ENCODE results near the gene RHOA.
"Not testable (repeated sequence)": the region's sequence is repeated elsewhere in the genome, so short reads cannot be mapped to it uniquely, and the experiment has no call there.

DNA sequence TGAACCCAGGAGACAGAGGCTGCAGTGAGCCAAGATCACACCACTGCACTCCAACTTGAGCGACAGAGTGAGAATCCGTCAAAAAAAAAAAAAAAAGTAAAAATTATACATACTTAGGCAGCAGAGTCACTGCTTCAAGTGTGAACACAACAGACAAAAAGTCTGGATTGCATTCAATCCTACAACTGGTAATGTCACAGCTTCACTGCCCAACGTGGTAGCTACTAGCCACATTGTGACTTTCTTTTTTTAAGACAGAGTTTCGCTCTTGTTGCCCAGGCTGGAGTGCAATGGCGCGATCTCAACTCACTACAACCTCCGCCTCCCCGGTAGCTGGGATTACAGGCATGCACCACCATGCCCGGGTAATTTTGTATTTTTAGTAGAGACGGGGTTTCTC lies 20.5 kb downstream of the RHOA start:
- TF ChIP-seq, protein P1, sequence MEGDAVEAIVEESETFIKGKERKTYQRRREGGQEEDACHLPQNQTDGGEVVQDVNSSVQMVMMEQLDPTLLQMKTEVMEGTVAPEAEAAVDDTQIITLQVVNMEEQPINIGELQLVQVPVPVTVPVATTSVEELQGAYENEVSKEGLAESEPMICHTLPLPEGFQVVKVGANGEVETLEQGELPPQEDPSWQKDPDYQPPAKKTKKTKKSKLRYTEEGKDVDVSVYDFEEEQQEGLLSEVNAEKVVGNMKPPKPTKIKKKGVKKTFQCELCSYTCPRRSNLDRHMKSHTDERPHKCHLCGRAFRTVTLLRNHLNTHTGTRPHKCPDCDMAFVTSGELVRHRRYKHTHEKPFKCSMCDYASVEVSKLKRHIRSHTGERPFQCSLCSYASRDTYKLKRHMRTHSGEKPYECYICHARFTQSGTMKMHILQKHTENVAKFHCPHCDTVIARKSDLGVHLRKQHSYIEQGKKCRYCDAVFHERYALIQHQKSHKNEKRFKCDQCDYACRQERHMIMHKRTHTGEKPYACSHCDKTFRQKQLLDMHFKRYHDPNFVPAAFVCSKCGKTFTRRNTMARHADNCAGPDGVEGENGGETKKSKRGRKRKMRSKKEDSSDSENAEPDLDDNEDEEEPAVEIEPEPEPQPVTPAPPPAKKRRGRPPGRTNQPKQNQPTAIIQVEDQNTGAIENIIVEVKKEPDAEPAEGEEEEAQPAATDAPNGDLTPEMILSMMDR (conservative IDR thresholded peaks at IDR 0.05; ENCODE audit: low read depth, low read length): not testable (repeated sequence)
- TF ChIP-seq EZH2 (IDR thresholded peaks at IDR 0.05; ENCODE audit: low read length, unreplicated experiment); EZH2phosphoT487 (IDR thresholded peaks at IDR 0.05; ENCODE audit: borderline replicate concordance, low read length): not testable (repeated sequence)

All from PC-3 (cell line).